ENCODE data around the gene PTPRD. TPM values are rescaled to one million over a fixed set of nuclear protein-coding genes. Genes with fewer than 3 reads are reported as not detected.

PTPRD gene
- total RNA-seq, 1 experiment from 2014 or later = 32.5 TPM

DNA sequence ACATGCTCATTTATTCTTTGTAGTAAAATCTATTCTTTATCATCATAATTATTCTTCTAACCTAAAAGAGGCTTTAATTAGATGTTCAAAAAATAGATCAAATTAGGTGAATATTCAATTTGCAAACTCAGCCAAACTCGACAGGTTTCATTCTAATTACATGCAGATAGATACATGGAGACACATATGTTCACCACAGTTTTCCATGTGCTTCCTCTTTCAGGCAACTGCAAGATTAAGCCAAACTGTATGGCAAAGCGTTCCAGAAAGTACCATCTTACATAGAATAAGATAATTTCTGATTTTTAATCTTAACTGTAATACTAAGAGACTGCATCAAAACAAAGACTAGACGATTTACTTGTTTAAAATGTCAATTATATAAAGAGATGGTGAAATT, 1944.6 kb downstream of the PTPRD start:
- Mint-ChIP-seq H3K9me3 (no peaks in the 10 kb centered on the region), H3K4me3 (no peak overlapping the region), H3K4me1 (peaks cover 0 to 3% of the 10 kb centered on the region in 2 experiments; a peak in 1 of 4 replicates), H3K36me3 (ENCODE audit: insufficient read depth in 1 of 3, low read depth in 3 of 3) (no peaks in the 10 kb centered on the region), H3K27ac (no peak overlapping the region), H3K27me3 (ENCODE audit: low read depth) (no peaks in the 10 kb centered on the region)
- Histone ChIP-seq H3K23ac (ENCODE audit: insufficient read length, low read depth, low read length) (no peak overlapping the region), H3K56ac (ENCODE audit: insufficient read length, low read depth, low read length) (no peak overlapping the region), H4K91ac (ENCODE audit: insufficient read length, low read depth, low read length) (no peak overlapping the region), H3K4me2 (ENCODE audit: insufficient read depth, insufficient read length, low read length) (no peak overlapping the region), H3T11ph (ENCODE audit: low read length) (no peak overlapping the region), H4K20me1 (ENCODE audit: control insufficient read depth, insufficient read depth, insufficient read length) (no peaks in the 10 kb centered on the region), H3K14ac (ENCODE audit: insufficient read depth, low read length) (no peak overlapping the region), H3K23me2 (ENCODE audit: insufficient read length, low read depth, low read length, poor library complexity, severe bottlenecking) (no peaks in the 10 kb centered on the region), H3K27me3 (ENCODE audit: insufficient read depth, low read length) (no peaks in the 10 kb centered on the region), H3K79me1 (ENCODE audit: insufficient read depth, low read depth, low read length, poor library complexity, severe bottlenecking) (no peaks in the 10 kb centered on the region), H4K5ac (ENCODE audit: insufficient read length, low read depth, low read length) (no peak overlapping the region), H3K9me3 (ENCODE audit: control insufficient read depth, low read depth, low read length) (no peaks in the 10 kb centered on the region), H4K8ac (replicated peaks; ENCODE audit: insufficient read length, low read depth, low read length) (no peak overlapping the region), H3K9ac (ENCODE audit: extremely low read depth, insufficient read length, low read length) (no peak overlapping the region), H2AFZ (ENCODE audit: low read length) (no peak overlapping the region), H2BK15ac (ENCODE audit: low read depth, low read length) (no peak overlapping the region), H2BK5ac (ENCODE audit: insufficient read length, low read length) (no peak overlapping the region), H2BK120ac (ENCODE audit: low read depth, low read length, poor library complexity, severe bottlenecking) (no peak overlapping the region), H2BK20ac (ENCODE audit: low read depth, low read length, poor library complexity, severe bottlenecking) (no peak overlapping the region), H2BK12ac (ENCODE audit: insufficient read length, low read depth, low read length) (no peak overlapping the region), H3K4me1 (ENCODE audit: insufficient read depth, low read length) (no peaks in the 10 kb centered on the region), H3K4ac (ENCODE audit: low read depth, low read length) (no peak overlapping the region), H2AK5ac (ENCODE audit: insufficient read length, low read length) (no peak overlapping the region), H3K18ac (ENCODE audit: insufficient read length, low read depth, low read length) (no peak overlapping the region), H3K79me2 (ENCODE audit: insufficient read depth, low read length) (no peaks in the 10 kb centered on the region), H3K27ac (ENCODE audit: insufficient read length, low read depth, low read length) (no peak overlapping the region)
- no peak for DNase-seq
- WGBS (ENCODE audit: extremely low coverage, insufficient read length, low lambda C conversion rate) = no CpG with 5 or more reads among the region's 3 CpGs
- TF ChIP-seq, protein P1, sequence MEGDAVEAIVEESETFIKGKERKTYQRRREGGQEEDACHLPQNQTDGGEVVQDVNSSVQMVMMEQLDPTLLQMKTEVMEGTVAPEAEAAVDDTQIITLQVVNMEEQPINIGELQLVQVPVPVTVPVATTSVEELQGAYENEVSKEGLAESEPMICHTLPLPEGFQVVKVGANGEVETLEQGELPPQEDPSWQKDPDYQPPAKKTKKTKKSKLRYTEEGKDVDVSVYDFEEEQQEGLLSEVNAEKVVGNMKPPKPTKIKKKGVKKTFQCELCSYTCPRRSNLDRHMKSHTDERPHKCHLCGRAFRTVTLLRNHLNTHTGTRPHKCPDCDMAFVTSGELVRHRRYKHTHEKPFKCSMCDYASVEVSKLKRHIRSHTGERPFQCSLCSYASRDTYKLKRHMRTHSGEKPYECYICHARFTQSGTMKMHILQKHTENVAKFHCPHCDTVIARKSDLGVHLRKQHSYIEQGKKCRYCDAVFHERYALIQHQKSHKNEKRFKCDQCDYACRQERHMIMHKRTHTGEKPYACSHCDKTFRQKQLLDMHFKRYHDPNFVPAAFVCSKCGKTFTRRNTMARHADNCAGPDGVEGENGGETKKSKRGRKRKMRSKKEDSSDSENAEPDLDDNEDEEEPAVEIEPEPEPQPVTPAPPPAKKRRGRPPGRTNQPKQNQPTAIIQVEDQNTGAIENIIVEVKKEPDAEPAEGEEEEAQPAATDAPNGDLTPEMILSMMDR (conservative IDR thresholded peaks at IDR 0.05) = no peak

All from H9 (cell line).